Keratinocyte (primary cell): ENCODE results near the gene NINJ1. TPM values are rescaled to one million over a fixed set of nuclear protein-coding genes. Genes with fewer than 3 reads are reported as not detected.

Experiments used
- DNase-seq: peaks from one replicate; pipeline ENCODE4 v3.0.0-alpha.2; 2011; ENCODE audit warnings: low read depth, missing footprints, low spot score
- FAIRE-seq: peaks from 2 replicates; lab custom pipeline; 2011; peaks lifted over from hg19 to GRCh38; lab: Jason Lieb, UNC
- H2AFZ ChIP-seq: 2 replicates; pipeline ENCODE4 v1.6.0; 2012; ENCODE audit warnings: low read length, control low read depth, inconsistent platforms; ENCODE audit not compliant: control insufficient read depth
- H3K27ac ChIP-seq: 2 replicates; pipeline ENCODE4 v1.5.1; 2011; ENCODE audit warnings: low read length; ENCODE audit not compliant: control insufficient read depth, insufficient read depth
- H3K27me3 ChIP-seq: 3 replicates; pipeline ENCODE4 v1.6.0; 2011; ENCODE audit warnings: low read length; ENCODE audit not compliant: control insufficient read depth, insufficient read depth; ENCODE audit errors: extremely low read depth
- H3K36me3 ChIP-seq, 2 experiments: 2 replicates in 1 of 2; 3 replicates in 1 of 2; pipeline ENCODE4 v1.5.1; 2011; ENCODE audit warnings: low read length in 2 of 2, mild to moderate bottlenecking in 1 of 2; ENCODE audit not compliant: control insufficient read depth in 2 of 2, insufficient read depth in 2 of 2; ENCODE audit errors: extremely low read depth in 1 of 2
- H3K4me1 ChIP-seq: 3 replicates; pipeline ENCODE4 v1.5.1; 2011; ENCODE audit warnings: low read length; ENCODE audit not compliant: control insufficient read depth, insufficient read depth; ENCODE audit errors: extremely low read depth
- H3K4me2 ChIP-seq: 3 replicates; pipeline ENCODE4 v1.6.0; 2011; ENCODE audit warnings: low read depth, low read length; ENCODE audit not compliant: control insufficient read depth, insufficient read depth; ENCODE audit errors: extremely low read depth
- H3K4me3 ChIP-seq, 3 experiments: fragments of 200-600 bp in 1 of 3; sonication (generic) in 1 of 3; 2 replicates in 2 of 3; 3 replicates in 1 of 3; pipeline ENCODE4 v1.5.1; 2011 to 2016; ENCODE audit warnings: low read length in 3 of 3, mild to moderate bottlenecking in 3 of 3, control low read depth in 2 of 3, inconsistent platforms in 1 of 3, low read depth in 1 of 3, mixed read lengths in 1 of 3, mixed run types in 1 of 3, moderate library complexity in 1 of 3; ENCODE audit not compliant: control insufficient read depth in 2 of 3, insufficient read depth in 2 of 3; ENCODE audit errors: extremely low read depth in 1 of 3
- H3K79me2 ChIP-seq: 2 replicates; pipeline ENCODE4 v1.6.0; 2012; ENCODE audit warnings: low read length; ENCODE audit not compliant: control insufficient read depth, insufficient read depth
- H3K9ac ChIP-seq: 3 replicates; pipeline ENCODE4 v1.6.0; 2011; ENCODE audit warnings: low read length; ENCODE audit not compliant: control insufficient read depth, insufficient read depth; ENCODE audit errors: extremely low read depth
- H3K9me1 ChIP-seq: 3 replicates; pipeline ENCODE4 v1.6.0; 2011; ENCODE audit warnings: low read length; ENCODE audit not compliant: control insufficient read depth, insufficient read depth; ENCODE audit errors: extremely low read depth
- H3K9me3 ChIP-seq: 2 replicates; pipeline ENCODE4 v1.5.1; 2012; ENCODE audit warnings: low read depth, low read length; ENCODE audit not compliant: control insufficient read depth
- H4K20me1 ChIP-seq: 3 replicates; pipeline ENCODE4 v1.6.0; 2011; ENCODE audit warnings: low read length; ENCODE audit not compliant: control insufficient read depth, insufficient read depth; ENCODE audit errors: extremely low read depth
- CTCF ChIP-seq, 3 experiments: IDR thresholded peaks in 1 of 3; conservative IDR thresholded peaks in 1 of 3; optimal IDR thresholded peaks in 1 of 3; 2 replicates in 2 of 3; 3 replicates in 1 of 3; pipeline versions ENCODE3 to v1.5.1; 2011; ENCODE audit warnings: low read length in 3 of 3, mild to moderate bottlenecking in 3 of 3, moderate library complexity in 2 of 3, control low read depth in 1 of 3, inconsistent platforms in 1 of 3; ENCODE audit not compliant: insufficient read depth in 2 of 3; ENCODE audit errors: extremely low read depth in 1 of 3
- EZH2 ChIP-seq: IDR thresholded peaks from one replicate; pipeline ENCODE4 v1.6.1; 2012; ENCODE audit warnings: inconsistent platforms, mild to moderate bottlenecking, low read length, moderate library complexity
- dilution Hi-C: fragments of 300-500 bp; cut with MboI; formaldehyde crosslinking; loops from one replicate; pipeline ENCODE4 v1.7.0; 2020; ENCODE audit warnings: low sequenced_read_pairs; ENCODE audit not compliant: extremely low pct_ligation_motif_present
- polyA plus RNA-seq, 5 experiments: library from polyadenylated mRNA; depleted of rRNA in 3 of 5; stranded (reverse) in 3 of 5; stranded (forward) in 1 of 5; unstranded in 1 of 5; fragments of >200 nt; gene quantifications; 1 replicate in 1 of 5; 2 replicates in 3 of 5; 3 replicates in 1 of 5; pipeline versions ENCODE4 v1.2.1 to v1.2.3, GENCODE V29; 2011 to 2012; ENCODE audit warnings: missing spikeins in 2 of 5, low read depth in 1 of 5, low replicate concordance in 1 of 5

Gene NINJ1
- polyA plus RNA-seq, 1 donor (not counting 4 experiments of a cell fraction or from before 2014, with no cell fraction given): 7.4 TPM

GRCh38 chr9:93173365-93174051 is 39.5 kb upstream of the NINJ1 start:
- no peaks in the 10 kb centered on the region for H3K9me3 ChIP-seq
- FAIRE-seq: no peak

GRCh38 chr9:93172666-93173364 is 38.8 kb upstream of the NINJ1 start:
- no peak for TF ChIP-seq EZH2
- TF ChIP-seq CTCF (optimal IDR thresholded peaks at IDR 0.05 in 1 of 3, IDR thresholded peaks at IDR 0.05 in 1 of 3, conservative IDR thresholded peaks at IDR 0.05 in 1 of 3; ENCODE audit: extremely low read depth in 1 of 3, insufficient read depth in 2 of 3, low read length in 3 of 3): no peak
- Histone ChIP-seq H3K27me3 (peaks cover 6% of the 10 kb centered on the region), H4K20me1 (no peaks in the 10 kb centered on the region), H2AFZ (no peak overlapping the region), H3K9me3 (no peaks in the 10 kb centered on the region), H3K27ac (no peak overlapping the region), H3K4me2 (no peak overlapping the region), H3K9ac (no peak overlapping the region), H3K9me1 (no peaks in the 10 kb centered on the region), H3K4me1 (no peaks in the 10 kb centered on the region), H3K4me3 (no peak overlapping the region), H3K79me2 (no peaks in the 10 kb centered on the region), H3K36me3 (no peaks in the 10 kb centered on the region)
- DNase-seq (no peak), FAIRE-seq (no peak)
- dilution Hi-C loops: no loop called here

More at GRCh38 chr9:93173365-93174051, 39.5 kb upstream of the NINJ1 start:
- Histone ChIP-seq H3K4me3 (no peak overlapping the region), H3K79me2 (no peaks in the 10 kb centered on the region), H2AFZ (no peak overlapping the region), H3K27ac (no peak overlapping the region), H3K4me2 (no peak overlapping the region), H3K36me3 (no peaks in the 10 kb centered on the region), H3K9ac (no peak overlapping the region), H3K27me3 (peaks cover 6% of the 10 kb centered on the region), H4K20me1 (no peaks in the 10 kb centered on the region), H3K4me1 (no peaks in the 10 kb centered on the region), H3K9me1 (no peaks in the 10 kb centered on the region)
- TF ChIP-seq EZH2 (no peak), CTCF (optimal IDR thresholded peaks at IDR 0.05 in 1 of 3, IDR thresholded peaks at IDR 0.05 in 1 of 3, conservative IDR thresholded peaks at IDR 0.05 in 1 of 3; ENCODE audit: extremely low read depth in 1 of 3, insufficient read depth in 2 of 3, low read length in 3 of 3) (no peak)
- dilution Hi-C loops: no loop called here
- DNase-seq: no peak
